Fibroblast of villous mesenchyme (primary cell): ENCODE measurements around the gene PLGRKT. TPM values are rescaled to one million over a fixed set of nuclear protein-coding genes. Genes with fewer than 3 reads are reported as not detected.
"Not testable (repeated sequence)": the region's sequence is repeated elsewhere in the genome, so short reads cannot be mapped to it uniquely, and the experiment has no call there.

Experiments used
- DNase-seq: peaks from one replicate; pipeline ENCODE4 v3.0.0-alpha.2; 2010; ENCODE audit warnings: low read depth
- H3K4me3 ChIP-seq: 2 replicates; pipeline ENCODE4 v1.5.1; 2011; ENCODE audit warnings: low read depth, mild to moderate bottlenecking, low read length
- total RNA-seq: library from RNA; depleted of rRNA; stranded (reverse); fragments of >200 nt; gene quantifications from 2 replicates; pipeline ENCODE4 v1.2.3, GENCODE V29; 2012
- TF ChIP-seq, protein P1 (sequence below): IDR thresholded peaks from 2 replicates; pipeline ENCODE4 v1.5.1; 2012; ENCODE audit warnings: low read depth, mild to moderate bottlenecking, low read length; ENCODE audit not compliant: insufficient read depth

PLGRKT gene
- total RNA-seq, 1 donor: 17.7 TPM

DNA sequence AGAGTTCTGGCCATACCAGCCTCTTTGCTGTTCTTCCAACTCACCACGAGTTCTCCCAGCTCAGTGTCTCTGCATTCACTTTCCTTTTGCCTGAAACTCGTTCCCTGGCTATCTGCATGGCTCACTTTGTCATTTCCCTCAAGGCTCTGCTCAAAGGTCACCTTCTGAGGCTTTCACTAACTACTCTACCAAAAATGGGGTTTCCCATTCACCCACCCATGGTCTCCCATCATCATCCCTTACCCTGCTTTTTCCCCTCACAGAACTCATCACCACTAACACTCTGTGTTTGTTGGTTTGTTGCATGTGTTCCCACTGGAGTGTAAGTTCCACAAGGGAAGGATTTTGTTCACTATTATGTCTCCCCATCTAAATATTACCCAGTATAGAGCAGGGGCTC lies 16.6 kb downstream of the PLGRKT start:
- TF ChIP-seq, protein P1, sequence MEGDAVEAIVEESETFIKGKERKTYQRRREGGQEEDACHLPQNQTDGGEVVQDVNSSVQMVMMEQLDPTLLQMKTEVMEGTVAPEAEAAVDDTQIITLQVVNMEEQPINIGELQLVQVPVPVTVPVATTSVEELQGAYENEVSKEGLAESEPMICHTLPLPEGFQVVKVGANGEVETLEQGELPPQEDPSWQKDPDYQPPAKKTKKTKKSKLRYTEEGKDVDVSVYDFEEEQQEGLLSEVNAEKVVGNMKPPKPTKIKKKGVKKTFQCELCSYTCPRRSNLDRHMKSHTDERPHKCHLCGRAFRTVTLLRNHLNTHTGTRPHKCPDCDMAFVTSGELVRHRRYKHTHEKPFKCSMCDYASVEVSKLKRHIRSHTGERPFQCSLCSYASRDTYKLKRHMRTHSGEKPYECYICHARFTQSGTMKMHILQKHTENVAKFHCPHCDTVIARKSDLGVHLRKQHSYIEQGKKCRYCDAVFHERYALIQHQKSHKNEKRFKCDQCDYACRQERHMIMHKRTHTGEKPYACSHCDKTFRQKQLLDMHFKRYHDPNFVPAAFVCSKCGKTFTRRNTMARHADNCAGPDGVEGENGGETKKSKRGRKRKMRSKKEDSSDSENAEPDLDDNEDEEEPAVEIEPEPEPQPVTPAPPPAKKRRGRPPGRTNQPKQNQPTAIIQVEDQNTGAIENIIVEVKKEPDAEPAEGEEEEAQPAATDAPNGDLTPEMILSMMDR: no peak

DNA sequence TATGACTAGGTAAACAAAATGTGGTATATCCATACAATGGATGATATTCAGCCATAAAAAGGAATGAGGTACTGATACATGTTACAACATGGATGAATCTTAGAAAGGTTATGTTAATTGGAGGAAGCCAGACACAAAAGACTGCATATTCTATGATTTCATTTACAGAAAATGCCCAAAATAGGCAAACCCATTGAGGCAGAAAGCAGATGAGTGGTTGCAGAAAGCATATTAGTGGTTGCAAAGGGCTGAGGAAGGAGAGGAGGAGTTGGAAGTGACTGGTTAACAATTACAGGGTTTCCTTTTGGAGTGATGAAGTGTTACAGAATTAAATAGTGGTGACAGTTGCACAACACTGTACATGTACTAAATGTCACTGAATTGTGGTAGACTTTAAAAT lies 17.7 kb downstream of the PLGRKT start:
- TF ChIP-seq, protein P1: no peak
- H3K4me3 ChIP-seq: no peak overlapping the region
- DNase-seq: no peak

More for the DNA sequence above, 16.6 kb downstream of the PLGRKT start:
- H3K4me3 ChIP-seq: no peak overlapping the region
- no peak for DNase-seq

DNA sequence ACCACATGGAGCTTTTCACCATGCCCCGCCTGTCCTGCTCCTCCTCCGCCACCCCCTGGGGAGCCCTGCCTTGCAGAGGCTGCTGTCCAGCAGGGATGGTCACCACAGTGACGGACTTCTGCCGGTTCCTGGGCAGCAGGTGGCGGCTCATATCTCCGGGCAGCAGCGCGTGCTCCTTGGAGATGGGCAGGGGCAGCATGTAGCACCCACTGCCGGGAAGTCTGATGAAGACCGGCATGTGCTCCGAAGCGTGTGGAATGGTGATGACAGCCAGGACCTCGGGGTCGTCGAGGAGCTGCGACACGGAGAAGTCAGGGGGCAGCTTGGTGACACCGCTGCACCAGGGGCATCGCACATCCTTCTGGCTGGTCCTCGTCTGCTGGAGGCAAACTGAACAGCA lies 19.2 kb downstream of the PLGRKT start:
- TF ChIP-seq, protein P1: no peak
- no peak overlapping the region for H3K4me3 ChIP-seq
- no peak for DNase-seq

DNA sequence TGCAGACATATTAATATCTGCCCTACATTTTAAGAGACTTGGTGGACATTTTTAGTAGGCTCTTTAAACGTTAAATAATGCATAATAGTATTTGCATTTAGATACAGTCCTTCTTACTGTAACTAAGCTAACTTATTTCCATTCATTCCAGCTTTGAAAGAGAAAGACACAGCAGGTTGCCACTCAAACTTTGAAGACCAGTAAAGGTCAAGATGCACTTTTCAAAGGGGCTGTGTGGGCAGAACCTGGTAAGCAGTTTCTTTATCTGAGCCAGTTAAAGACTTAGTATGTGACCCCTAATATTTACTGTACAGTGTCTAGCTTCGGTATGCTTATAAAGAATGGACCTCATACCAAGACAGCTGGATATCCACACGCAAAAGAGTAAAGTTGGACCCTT lies 20.8 kb downstream of the PLGRKT start:
- TF ChIP-seq, protein P1: no peak
- H3K4me3 ChIP-seq: no peak overlapping the region
- no peak for DNase-seq

DNA sequence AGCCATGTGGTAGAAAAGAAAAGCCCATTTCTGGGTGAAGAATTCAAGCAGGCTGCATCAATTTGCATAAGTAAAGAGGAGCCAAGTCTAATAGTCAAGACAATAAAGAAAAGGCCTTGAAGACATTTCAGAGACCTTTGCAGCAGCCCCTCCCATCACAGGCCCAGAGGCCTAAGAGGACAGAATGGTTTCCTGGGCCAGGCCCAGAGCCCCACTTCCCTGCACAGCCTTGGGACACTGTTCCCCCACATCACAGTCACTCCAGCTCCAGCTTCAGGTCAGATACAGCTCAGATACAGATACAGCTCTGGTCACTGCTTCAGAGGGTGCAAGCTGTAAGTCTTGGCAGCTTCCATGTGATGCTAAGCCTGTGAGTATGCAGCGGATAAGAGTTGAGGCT lies 29.1 kb downstream of the PLGRKT start:
- TF ChIP-seq, protein P1: no peak
- H3K4me3 ChIP-seq: no peak overlapping the region
- DNase-seq: no peak

DNA sequence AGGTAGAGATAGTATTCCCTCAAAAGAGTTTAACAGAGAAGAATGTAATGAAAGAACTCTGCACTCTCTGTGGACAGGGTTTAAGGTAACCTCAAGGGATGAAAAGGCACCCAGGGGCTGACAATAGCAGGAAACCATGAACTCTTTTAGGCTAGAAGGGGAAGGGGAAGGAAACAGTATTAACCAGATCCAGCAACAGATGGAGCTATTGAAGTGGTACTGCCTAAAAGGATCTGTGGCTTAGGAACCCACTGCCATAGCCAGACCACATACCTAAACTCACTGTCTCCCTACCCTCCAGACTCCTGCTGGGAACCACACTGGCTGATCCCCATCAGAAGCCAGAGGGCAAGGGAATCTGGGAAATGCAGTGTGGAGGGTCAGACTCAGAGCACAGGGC lies 35.5 kb downstream of the PLGRKT start:
- no peak for DNase-seq
- TF ChIP-seq, protein P1: no peak
- no peak overlapping the region for H3K4me3 ChIP-seq

DNA sequence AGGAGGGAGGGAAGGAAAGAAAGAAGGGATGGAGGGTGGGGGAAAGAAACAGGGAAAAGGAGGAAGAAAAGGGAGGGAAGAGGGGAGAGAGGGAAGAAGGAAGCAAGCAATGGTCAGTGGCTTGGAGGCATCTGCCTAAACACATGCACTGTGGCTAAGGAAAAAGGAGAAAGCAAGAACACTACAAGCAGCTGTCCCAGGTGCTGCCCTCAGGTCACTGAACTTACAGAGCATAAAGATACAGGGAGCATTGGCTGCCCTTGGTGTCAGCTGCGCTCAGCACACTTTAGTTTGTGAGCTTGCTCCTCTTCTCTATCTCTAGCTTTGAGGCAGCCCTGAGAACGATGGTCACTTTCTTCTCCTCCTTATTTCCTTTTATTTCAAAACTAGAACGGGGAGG lies 40.2 kb downstream of the PLGRKT start:
- H3K4me3 ChIP-seq, DNase-seq: not testable (repeated sequence)

DNA sequence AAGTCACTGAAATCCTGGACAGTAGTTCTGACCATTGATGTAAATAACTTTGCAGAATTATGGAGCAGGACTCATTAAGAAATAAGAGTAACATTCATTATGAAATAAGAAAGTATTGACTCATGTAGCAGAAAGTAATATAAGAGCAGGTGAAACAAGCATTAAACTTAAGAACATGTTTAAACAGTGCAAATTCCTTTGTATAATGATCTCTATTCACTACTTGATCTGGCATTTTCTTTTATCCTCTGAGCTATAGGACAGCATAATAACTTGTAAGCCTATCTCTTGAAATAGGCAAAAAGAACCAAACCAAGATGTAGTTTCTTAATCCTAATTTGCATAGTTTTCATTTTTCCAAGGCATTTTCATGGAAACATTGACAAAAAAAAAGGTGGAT lies 42.3 kb downstream of the PLGRKT start:
- no peak for DNase-seq
- TF ChIP-seq, protein P1: no peak

DNA sequence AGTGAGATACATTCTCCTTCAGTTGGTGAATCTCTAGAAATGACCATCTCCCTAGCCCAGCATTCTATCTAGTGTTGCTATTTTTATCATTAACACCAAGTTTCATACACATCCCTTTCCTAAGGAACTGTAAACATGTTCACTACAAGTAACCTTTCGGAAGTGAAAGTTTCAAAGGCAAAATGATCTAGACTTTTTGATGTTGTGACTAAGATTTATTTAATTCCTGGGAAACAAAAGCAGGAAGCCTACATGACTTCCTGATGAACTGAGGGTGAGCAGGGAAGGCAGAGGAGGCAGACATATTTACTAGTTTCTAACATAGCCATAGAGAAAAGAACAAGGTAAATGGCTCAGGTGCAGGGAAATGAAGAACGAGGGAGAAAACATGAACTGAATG lies 43.7 kb downstream of the PLGRKT start:
- DNase-seq: not testable (repeated sequence)

More for the DNA sequence above, 42.3 kb downstream of the PLGRKT start:
- no peak overlapping the region for H3K4me3 ChIP-seq

More for the DNA sequence above, 43.7 kb downstream of the PLGRKT start:
- H3K4me3 ChIP-seq: not testable (repeated sequence)
